GM12864 (cell line): ENCODE data around the gene SH3TC2.

ENCODE experiments used
- DNase-seq: peaks from one replicate; pipeline ENCODE4 v3.0.0-alpha.2; 2011; ENCODE audit warnings: low read depth
- H3K4me3 ChIP-seq: 2 replicates; pipeline ENCODE4 v1.5.1; 2011; ENCODE audit warnings: mild to moderate bottlenecking, low read depth, low read length, control low read depth
- CTCF ChIP-seq: IDR thresholded peaks from 2 replicates; pipeline ENCODE4 v1.5.1; 2011; ENCODE audit warnings: low read depth, mild to moderate bottlenecking, moderate library complexity, low read length, control low read depth, inconsistent platforms; ENCODE audit errors: missing control alignments

Gene SH3TC2

GRCh38 chr5:148956477-148957385 is 106.1 kb downstream of the SH3TC2 start:
- TF ChIP-seq CTCF: no peak
- DNase-seq: no peak
- H3K4me3 ChIP-seq: no peak overlapping the region
